ENCODE measurements around the gene ICAM4. TPM values are rescaled to one million over a fixed set of nuclear protein-coding genes. Genes with fewer than 3 reads are reported as not detected.

ICAM4 gene
- total and polyA plus RNA-seq, 2 of the 8 experiments (the other 6 are each of a cell fraction or from before 2014, with no cell fraction given): 1.5 to 4.1 TPM

GRCh38 chr19:10332158-10332964 lies 45.6 kb downstream of the ICAM4 start (continued):
- TF ChIP-seq RAD21 (IDR thresholded peaks at IDR 0.05 in 1 of 2, conservative IDR thresholded peaks at IDR 0.05 in 1 of 2; ENCODE audit: low read depth in 2 of 2, low read length in 2 of 2): no peak
